Neural cell (in vitro differentiated cells): ENCODE results near the gene ADAM11. TPM values are rescaled to one million over a fixed set of nuclear protein-coding genes. Genes with fewer than 3 reads are reported as not detected.

Experiments
- H2AFZ ChIP-seq: fragments of 200-600, 300-800 bp; sonication (generic), shearing (Covaris generic); 2 replicates; pipeline ENCODE4 v1.6.0; 2014; ENCODE audit warnings: low read depth, mild to moderate bottlenecking, antibody characterized with exemption, low read length, moderate library complexity
- H3F3A ChIP-seq: fragments of 200-600 bp; shearing (Covaris generic); 2 replicates; pipeline ENCODE4 v1.6.1; 2016; ENCODE audit warnings: mild to moderate bottlenecking, moderate library complexity, mixed read lengths, antibody characterized with exemption, low read length; ENCODE audit not compliant: insufficient read depth, poor library complexity, severe bottlenecking
- H3K27ac ChIP-seq: fragments of 200-600, 300-800 bp; sonication (generic), shearing (Covaris generic); 2 replicates; pipeline ENCODE4 v1.5.1; 2014; ENCODE audit warnings: mild to moderate bottlenecking, low read length, moderate library complexity
- H3K27me3 ChIP-seq: fragments of 300-800, 200-600 bp; sonication (generic), shearing (Covaris generic); 2 replicates; pipeline ENCODE4 v1.6.0; 2014; ENCODE audit warnings: mild to moderate bottlenecking, low read depth, low read length, moderate library complexity; ENCODE audit not compliant: insufficient read depth
- H3K36me3 ChIP-seq: fragments of 300-800, 200-600 bp; sonication (generic), shearing (Covaris generic); 2 replicates; pipeline ENCODE4 v1.5.1; 2014; ENCODE audit warnings: mild to moderate bottlenecking, antibody characterized with exemption, low read length, moderate library complexity; ENCODE audit not compliant: insufficient read depth
- H3K4me2 ChIP-seq: fragments of 300-800, 200-600 bp; sonication (generic), shearing (Covaris generic); 2 replicates; pipeline ENCODE4 v1.6.0; 2014; ENCODE audit warnings: mild to moderate bottlenecking, low read length
- H3K4me3 ChIP-seq: fragments of 300-800, 200-600 bp; sonication (generic), shearing (Covaris generic); 2 replicates; pipeline ENCODE4 v1.5.1; 2014; ENCODE audit warnings: mild to moderate bottlenecking, low read length, moderate library complexity
- H3K79me2 ChIP-seq: fragments of 200-600 bp; shearing (Covaris generic); replicated peaks from 2 replicates; pipeline ENCODE4 v1.6.0; 2014; ENCODE audit warnings: mild to moderate bottlenecking, low read length, moderate library complexity; ENCODE audit not compliant: insufficient read depth
- H3K9ac ChIP-seq: fragments of 300-800, 200-600 bp; sonication (generic), shearing (Covaris generic); 2 replicates; pipeline ENCODE4 v1.6.1; 2016; ENCODE audit warnings: mild to moderate bottlenecking, low read length, mixed read lengths
- H3K9me2 ChIP-seq: fragments of 200-600 bp; shearing (Covaris generic); 2 replicates; pipeline ENCODE4 v1.6.1; 2016; ENCODE audit warnings: mild to moderate bottlenecking, low read length, mixed read lengths; ENCODE audit not compliant: insufficient read depth
- H3K9me3 ChIP-seq: fragments of 200-600, 300-800 bp; sonication (generic), shearing (Covaris generic); 2 replicates; pipeline ENCODE4 v1.6.1; 2016; ENCODE audit warnings: mild to moderate bottlenecking, mixed run types, low read length, moderate library complexity, mixed read lengths
- H4K20me1 ChIP-seq: fragments of 200-600 bp; shearing (Covaris generic); 2 replicates; pipeline ENCODE4 v1.6.1; 2016; ENCODE audit warnings: mild to moderate bottlenecking, mixed run types; ENCODE audit not compliant: insufficient read depth
- EP300 ChIP-seq: fragments of 450-650 bp; conservative IDR thresholded peaks from 2 replicates; pipeline ENCODE4 v1.6.1; 2014; ENCODE audit warnings: antibody characterized with exemption, mild to moderate bottlenecking, moderate library complexity; ENCODE audit not compliant: poor library complexity, severe bottlenecking
- EZH2 ChIP-seq: fragments of 200-600, 300-800 bp; shearing (Covaris generic), sonication (generic); IDR thresholded peaks from 2 replicates; pipeline ENCODE4 v1.6.1; 2014; ENCODE audit warnings: antibody characterized with exemption, low read length, borderline replicate concordance, mild to moderate bottlenecking; ENCODE audit not compliant: insufficient read depth, poor library complexity, severe bottlenecking
- MXI1 ChIP-seq: fragments of 450-650 bp; conservative IDR thresholded peaks from 2 replicates; pipeline ENCODE4 v1.6.1; 2014; ENCODE audit warnings: antibody characterized with exemption, mild to moderate bottlenecking; ENCODE audit not compliant: poor library complexity, severe bottlenecking
- POLR2AphosphoS5 ChIP-seq: IDR thresholded peaks from 2 replicates; pipeline ENCODE4 v1.6.1; 2012
- RAD21 ChIP-seq: fragments of 450-650 bp; conservative IDR thresholded peaks from 2 replicates; pipeline ENCODE4 v1.6.1; 2014; ENCODE audit warnings: antibody characterized with exemption, mild to moderate bottlenecking, moderate library complexity
- SMC3 ChIP-seq: fragments of 450-650 bp; conservative IDR thresholded peaks from 2 replicates; pipeline ENCODE4 v1.6.1; 2014; ENCODE audit warnings: antibody characterized with exemption, mild to moderate bottlenecking, moderate library complexity; ENCODE audit not compliant: poor library complexity
- TAF1 ChIP-seq: IDR thresholded peaks from 2 replicates; pipeline ENCODE4 v1.6.1; 2012; ENCODE audit warnings: low read depth
- polyA minus RNA-seq: library from RNA; depleted of rRNA, polyadenylated mRNA; stranded (reverse); fragments of >200 nt; gene quantifications from 2 replicates; pipeline ENCODE4 v1.2.3, GENCODE V29; 2014
- polyA plus RNA-seq: library from polyadenylated mRNA; depleted of rRNA; stranded (reverse); fragments of >200 nt; gene quantifications from 2 replicates; pipeline ENCODE4 v1.2.3, GENCODE V29; 2014
- TF ChIP-seq, protein P1 (sequence below): IDR thresholded peaks from 2 replicates; pipeline ENCODE4 v1.6.1; 2012; ENCODE audit warnings: borderline replicate concordance
- TF ChIP-seq, protein P2 (sequence below): fragments of 450-650 bp; IDR thresholded peaks from 2 replicates; pipeline ENCODE4 v1.5.1; 2014; ENCODE audit warnings: antibody characterized with exemption, mild to moderate bottlenecking, moderate library complexity; ENCODE audit not compliant: poor library complexity, severe bottlenecking

Gene ADAM11
- polyA plus RNA-seq (19.3 and 25.8 TPM in 2 replicates), polyA minus RNA-seq (6.1 and 7.6 TPM in 2 replicates)

DNA sequence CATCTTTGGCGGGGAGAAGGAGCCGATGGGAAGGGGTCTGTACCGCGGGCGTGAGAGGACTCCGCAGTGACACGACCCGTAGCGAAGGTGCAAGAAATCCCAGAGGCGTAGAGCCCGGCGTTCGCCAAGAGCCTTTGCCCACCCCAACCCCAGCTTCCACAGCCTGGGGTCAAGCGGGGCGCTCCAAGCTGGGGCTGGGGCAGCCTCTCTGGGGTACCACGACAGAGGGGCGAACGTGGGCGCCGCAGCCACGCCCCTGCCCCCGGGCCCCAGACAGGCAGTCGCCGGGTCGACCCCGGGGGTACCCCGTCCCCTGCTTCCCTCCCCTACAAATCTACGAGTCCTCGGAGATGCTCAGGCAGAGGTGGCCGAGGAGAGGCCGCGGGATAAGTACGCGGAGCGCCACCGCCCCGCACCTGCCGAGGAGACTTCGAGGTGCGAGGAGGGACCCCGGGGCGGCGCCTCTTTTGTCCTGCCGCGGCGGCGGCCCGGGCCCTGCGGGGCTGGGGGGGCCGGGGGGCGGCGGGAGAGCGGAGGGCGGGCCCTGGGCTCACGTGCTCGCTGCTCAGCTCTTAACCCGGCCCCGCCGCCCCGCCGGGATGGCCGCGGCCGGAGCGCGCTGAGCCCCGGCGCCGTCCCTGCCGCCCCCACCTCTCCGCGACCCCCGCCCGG, at the start of gene ADAM11:
ADAM11 (plus strand) TSS at position 575 of the 672 bp plus-strand sequence. CDS start 212 bp downstream, outside the sequence.
- Histone ChIP-seq H2AFZ (peak within 1 kb of the TSS; percentile 51), H3K9ac (peak within 1 kb of the TSS; percentile 64), H3K9me2 (no peaks in the 10 kb centered on the region), H4K20me1 (no peaks in the 10 kb centered on the region), H3K36me3 (no peaks in the 10 kb centered on the region), H3K4me2 (peak within 1 kb of the TSS; percentile 51), H3K4me3 (peak within 1 kb of the TSS; percentile 82), H3K27me3 (peaks cover 7% of the 10 kb centered on the region), H3K79me2 (no peaks in the 10 kb centered on the region), H3F3A (no peaks in the 10 kb centered on the region), H3K9me3 (no peaks in the 10 kb centered on the region), H3K27ac (no peak within 1 kb of the TSS)
- no peak for TF ChIP-seq POLR2AphosphoS5
- TF ChIP-seq RAD21 = no peak
- no peak for TF ChIP-seq MXI1
- no peak for TF ChIP-seq EZH2
- TF ChIP-seq, protein P1, sequence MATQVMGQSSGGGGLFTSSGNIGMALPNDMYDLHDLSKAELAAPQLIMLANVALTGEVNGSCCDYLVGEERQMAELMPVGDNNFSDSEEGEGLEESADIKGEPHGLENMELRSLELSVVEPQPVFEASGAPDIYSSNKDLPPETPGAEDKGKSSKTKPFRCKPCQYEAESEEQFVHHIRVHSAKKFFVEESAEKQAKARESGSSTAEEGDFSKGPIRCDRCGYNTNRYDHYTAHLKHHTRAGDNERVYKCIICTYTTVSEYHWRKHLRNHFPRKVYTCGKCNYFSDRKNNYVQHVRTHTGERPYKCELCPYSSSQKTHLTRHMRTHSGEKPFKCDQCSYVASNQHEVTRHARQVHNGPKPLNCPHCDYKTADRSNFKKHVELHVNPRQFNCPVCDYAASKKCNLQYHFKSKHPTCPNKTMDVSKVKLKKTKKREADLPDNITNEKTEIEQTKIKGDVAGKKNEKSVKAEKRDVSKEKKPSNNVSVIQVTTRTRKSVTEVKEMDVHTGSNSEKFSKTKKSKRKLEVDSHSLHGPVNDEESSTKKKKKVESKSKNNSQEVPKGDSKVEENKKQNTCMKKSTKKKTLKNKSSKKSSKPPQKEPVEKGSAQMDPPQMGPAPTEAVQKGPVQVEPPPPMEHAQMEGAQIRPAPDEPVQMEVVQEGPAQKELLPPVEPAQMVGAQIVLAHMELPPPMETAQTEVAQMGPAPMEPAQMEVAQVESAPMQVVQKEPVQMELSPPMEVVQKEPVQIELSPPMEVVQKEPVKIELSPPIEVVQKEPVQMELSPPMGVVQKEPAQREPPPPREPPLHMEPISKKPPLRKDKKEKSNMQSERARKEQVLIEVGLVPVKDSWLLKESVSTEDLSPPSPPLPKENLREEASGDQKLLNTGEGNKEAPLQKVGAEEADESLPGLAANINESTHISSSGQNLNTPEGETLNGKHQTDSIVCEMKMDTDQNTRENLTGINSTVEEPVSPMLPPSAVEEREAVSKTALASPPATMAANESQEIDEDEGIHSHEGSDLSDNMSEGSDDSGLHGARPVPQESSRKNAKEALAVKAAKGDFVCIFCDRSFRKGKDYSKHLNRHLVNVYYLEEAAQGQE = no peak
- no peak for TF ChIP-seq TAF1

GRCh38 chr17:44719444-44719843, 39.3 kb upstream of the ADAM11 start:
- Histone ChIP-seq H3K9me2 (no peaks in the 10 kb centered on the region), H3K9me3 (no peaks in the 10 kb centered on the region), H3K27me3 (no peaks in the 10 kb centered on the region), H3K36me3 (no peaks in the 10 kb centered on the region), H3K9ac (no peak overlapping the region), H3F3A (no peaks in the 10 kb centered on the region), H3K79me2 (no peaks in the 10 kb centered on the region), H3K27ac (no peak overlapping the region), H3K4me3 (no peak overlapping the region), H3K4me2 (no peak overlapping the region), H4K20me1 (no peaks in the 10 kb centered on the region), H2AFZ (no peak overlapping the region)
- TF ChIP-seq TAF1 = no peak
- TF ChIP-seq SMC3 = no peak
- TF ChIP-seq, protein P2, sequence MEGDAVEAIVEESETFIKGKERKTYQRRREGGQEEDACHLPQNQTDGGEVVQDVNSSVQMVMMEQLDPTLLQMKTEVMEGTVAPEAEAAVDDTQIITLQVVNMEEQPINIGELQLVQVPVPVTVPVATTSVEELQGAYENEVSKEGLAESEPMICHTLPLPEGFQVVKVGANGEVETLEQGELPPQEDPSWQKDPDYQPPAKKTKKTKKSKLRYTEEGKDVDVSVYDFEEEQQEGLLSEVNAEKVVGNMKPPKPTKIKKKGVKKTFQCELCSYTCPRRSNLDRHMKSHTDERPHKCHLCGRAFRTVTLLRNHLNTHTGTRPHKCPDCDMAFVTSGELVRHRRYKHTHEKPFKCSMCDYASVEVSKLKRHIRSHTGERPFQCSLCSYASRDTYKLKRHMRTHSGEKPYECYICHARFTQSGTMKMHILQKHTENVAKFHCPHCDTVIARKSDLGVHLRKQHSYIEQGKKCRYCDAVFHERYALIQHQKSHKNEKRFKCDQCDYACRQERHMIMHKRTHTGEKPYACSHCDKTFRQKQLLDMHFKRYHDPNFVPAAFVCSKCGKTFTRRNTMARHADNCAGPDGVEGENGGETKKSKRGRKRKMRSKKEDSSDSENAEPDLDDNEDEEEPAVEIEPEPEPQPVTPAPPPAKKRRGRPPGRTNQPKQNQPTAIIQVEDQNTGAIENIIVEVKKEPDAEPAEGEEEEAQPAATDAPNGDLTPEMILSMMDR = no peak
- no peak for TF ChIP-seq POLR2AphosphoS5
- TF ChIP-seq, protein P1 = no peak
- no peak for TF ChIP-seq EZH2
- no peak for TF ChIP-seq MXI1
- TF ChIP-seq RAD21 = no peak
- no peak for TF ChIP-seq EP300
